A673 (cell line): ENCODE data around the gene HRH1. TPM values are rescaled to one million over a fixed set of nuclear protein-coding genes. Genes with fewer than 3 reads are reported as not detected.

Experiments used
- BruUV-seq: library from RNA; stranded (reverse); fragments of 400-500 nt; replicated peaks from 2 replicates; lab custom pipeline; 2021; lab: Mats Ljungman, UMichigan
- CTCF ChIA-PET: fragments of 300-600 bp; sonication (Branson Sonifier 250); formaldehyde crosslinking; loops from one replicate; lab custom pipeline; 2022; ENCODE audit warnings: antibody characterized with exemption; lab: Charles Lee
- POLR2A ChIA-PET: fragments of 300-600 bp; sonication (Branson Sonifier 250); formaldehyde crosslinking; loops from one replicate; lab custom pipeline; 2022; ENCODE audit warnings: antibody characterized with exemption; ENCODE audit not compliant: low non-redundant PET; lab: Charles Lee
- DNase-seq: peaks from one replicate; pipeline ENCODE4 v3.0.0-alpha.2; 2015; ENCODE audit warnings: low spot score
- H3K27ac ChIP-seq: fragments of 200-600 bp; sonication (generic); 2 replicates; pipeline ENCODE4 v1.5.1; 2016; ENCODE audit warnings: mixed run types, low read depth, mild to moderate bottlenecking, mixed read lengths, antibody characterized with exemption, low read length; ENCODE audit not compliant: poor library complexity, severe bottlenecking
- H3K27me3 ChIP-seq: fragments of 200-600 bp; sonication (generic); replicated peaks from 2 replicates; pipeline ENCODE4 v1.6.1; 2017; ENCODE audit warnings: mixed run types, low read depth, mild to moderate bottlenecking, mixed read lengths, antibody characterized with exemption, low read length; ENCODE audit not compliant: insufficient read depth, poor library complexity
- H3K36me3 ChIP-seq: fragments of 200-600 bp; sonication (generic); 2 replicates; pipeline ENCODE4 v1.6.1; 2016; ENCODE audit warnings: mixed run types, mild to moderate bottlenecking, mixed read lengths, antibody characterized with exemption, low read length; ENCODE audit not compliant: insufficient read depth, poor library complexity, severe bottlenecking
- H3K4me1 ChIP-seq: fragments of 200-600 bp; sonication (generic); 2 replicates; pipeline ENCODE4 v1.6.1; 2017; ENCODE audit warnings: mixed run types, mild to moderate bottlenecking, mixed read lengths, antibody characterized with exemption, low read length; ENCODE audit not compliant: insufficient read depth, poor library complexity, severe bottlenecking
- H3K4me3 ChIP-seq: fragments of 200-600 bp; sonication (generic); 2 replicates; pipeline ENCODE4 v1.5.1; 2016; ENCODE audit warnings: low read depth, mixed run types, mild to moderate bottlenecking, mixed read lengths, low read length; ENCODE audit not compliant: poor library complexity, severe bottlenecking
- H3K9me3 ChIP-seq: fragments of 200-600 bp; sonication (generic); 2 replicates; pipeline ENCODE4 v1.6.1; 2016; ENCODE audit warnings: mixed run types, low read depth, mild to moderate bottlenecking, mixed read lengths, antibody characterized with exemption, low read length; ENCODE audit not compliant: poor library complexity, severe bottlenecking
- EZH2 ChIP-seq: fragments of 200-600 bp; sonication (generic); IDR thresholded peaks from 2 replicates; pipeline ENCODE4 v1.6.1; 2017; ENCODE audit warnings: borderline replicate concordance, low read depth, mild to moderate bottlenecking, mixed read lengths, antibody characterized with exemption, low read length; ENCODE audit not compliant: poor library complexity, severe bottlenecking
- intact Hi-C: fragments of 100-400 bp; cut with micrococcal nuclease; formaldehyde crosslinking; loops from one replicate; pipeline ENCODE4 v1.10.0; 2022; ENCODE audit not compliant: unreplicated experiment
- total RNA-seq: library from RNA; stranded (reverse); gene quantifications from 2 replicates; pipeline ENCODE4 v1.2.3, GENCODE V29; 2021
- TF ChIP-seq, protein P1 (sequence below): fragments of 300-800, 200-600 bp; sonication (generic); conservative IDR thresholded peaks from 2 replicates; pipeline ENCODE4 v1.5.1; 2017; ENCODE audit warnings: low read depth, mild to moderate bottlenecking, antibody characterized with exemption, low read length, moderate library complexity, mixed read lengths

HRH1 gene
- total RNA-seq, 1 experiment from 2014 or later, result 0.92 TPM

DNA sequence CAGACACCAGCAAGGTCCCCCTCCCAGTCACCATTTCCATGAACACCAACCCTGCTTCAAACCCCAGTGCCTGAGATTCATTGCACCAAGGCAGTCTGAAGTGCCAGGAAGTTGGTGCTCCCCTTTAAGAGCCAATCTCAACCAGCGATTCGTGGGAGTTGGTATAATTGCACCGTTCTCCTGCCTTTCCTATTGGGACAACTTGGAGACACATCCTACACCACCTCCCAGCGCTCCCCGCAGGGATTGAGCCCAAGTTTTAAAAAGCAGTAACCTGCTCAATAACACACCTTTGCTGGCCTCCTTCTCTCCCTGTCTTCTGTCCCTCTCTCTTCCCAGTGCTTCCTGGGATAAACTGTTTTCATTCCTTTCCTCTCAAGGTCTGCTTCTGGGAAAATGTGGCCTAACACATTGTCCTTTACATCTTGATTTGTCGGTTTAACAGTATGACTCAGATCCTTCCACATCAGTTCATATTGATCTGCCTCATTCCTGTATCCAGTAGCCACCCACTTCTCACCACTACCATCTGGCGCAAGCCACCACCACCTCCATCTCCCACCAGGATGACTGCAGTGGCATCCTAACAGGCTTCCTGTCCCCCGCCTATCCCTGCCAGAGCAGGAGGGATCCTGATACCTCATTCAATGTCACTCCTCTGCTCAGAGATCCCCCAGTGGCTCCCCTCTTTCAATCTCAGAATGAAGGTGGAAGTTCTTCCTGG is 37.8 kb upstream of the HRH1 start:
- no TSS peak for BruUV-seq
- CTCF ChIA-PET, result no interaction called here
- DNase-seq, result no peak

GRCh38 chr3:11117591-11117990 is 36.7 kb upstream of the HRH1 start:
- H3K36me3 ChIP-seq, result no peaks in the 10 kb centered on the region
- H3K27ac ChIP-seq, result no peak overlapping the region
- no peaks in the 10 kb centered on the region for H3K4me1 ChIP-seq
- no peak for TF ChIP-seq EZH2
- TF ChIP-seq, protein P1, sequence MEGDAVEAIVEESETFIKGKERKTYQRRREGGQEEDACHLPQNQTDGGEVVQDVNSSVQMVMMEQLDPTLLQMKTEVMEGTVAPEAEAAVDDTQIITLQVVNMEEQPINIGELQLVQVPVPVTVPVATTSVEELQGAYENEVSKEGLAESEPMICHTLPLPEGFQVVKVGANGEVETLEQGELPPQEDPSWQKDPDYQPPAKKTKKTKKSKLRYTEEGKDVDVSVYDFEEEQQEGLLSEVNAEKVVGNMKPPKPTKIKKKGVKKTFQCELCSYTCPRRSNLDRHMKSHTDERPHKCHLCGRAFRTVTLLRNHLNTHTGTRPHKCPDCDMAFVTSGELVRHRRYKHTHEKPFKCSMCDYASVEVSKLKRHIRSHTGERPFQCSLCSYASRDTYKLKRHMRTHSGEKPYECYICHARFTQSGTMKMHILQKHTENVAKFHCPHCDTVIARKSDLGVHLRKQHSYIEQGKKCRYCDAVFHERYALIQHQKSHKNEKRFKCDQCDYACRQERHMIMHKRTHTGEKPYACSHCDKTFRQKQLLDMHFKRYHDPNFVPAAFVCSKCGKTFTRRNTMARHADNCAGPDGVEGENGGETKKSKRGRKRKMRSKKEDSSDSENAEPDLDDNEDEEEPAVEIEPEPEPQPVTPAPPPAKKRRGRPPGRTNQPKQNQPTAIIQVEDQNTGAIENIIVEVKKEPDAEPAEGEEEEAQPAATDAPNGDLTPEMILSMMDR, result no peak
- intact Hi-C loops, result no loop called here
- no peak for DNase-seq
- ChIA-PET CTCF (no interaction called here), POLR2A (no interaction called here)
- no TSS peak for BruUV-seq
- H3K9me3 ChIP-seq, result no peaks in the 10 kb centered on the region
- no peak overlapping the region for H3K4me3 ChIP-seq
- no peaks in the 10 kb centered on the region for H3K27me3 ChIP-seq

More for the DNA sequence above, 37.8 kb upstream of the HRH1 start:
- H3K4me1 ChIP-seq, result no peaks in the 10 kb centered on the region
- H3K27me3 ChIP-seq, result peaks cover 1% of the 10 kb centered on the region
- H3K27ac ChIP-seq, result no peak overlapping the region
- no peak overlapping the region for H3K4me3 ChIP-seq
- TF ChIP-seq EZH2, result no peak
- TF ChIP-seq, protein P1, result no peak
- H3K36me3 ChIP-seq, result no peaks in the 10 kb centered on the region
- intact Hi-C loops, result no loop called here
- POLR2A ChIA-PET, result no interaction called here
- no peaks in the 10 kb centered on the region for H3K9me3 ChIP-seq

DNA sequence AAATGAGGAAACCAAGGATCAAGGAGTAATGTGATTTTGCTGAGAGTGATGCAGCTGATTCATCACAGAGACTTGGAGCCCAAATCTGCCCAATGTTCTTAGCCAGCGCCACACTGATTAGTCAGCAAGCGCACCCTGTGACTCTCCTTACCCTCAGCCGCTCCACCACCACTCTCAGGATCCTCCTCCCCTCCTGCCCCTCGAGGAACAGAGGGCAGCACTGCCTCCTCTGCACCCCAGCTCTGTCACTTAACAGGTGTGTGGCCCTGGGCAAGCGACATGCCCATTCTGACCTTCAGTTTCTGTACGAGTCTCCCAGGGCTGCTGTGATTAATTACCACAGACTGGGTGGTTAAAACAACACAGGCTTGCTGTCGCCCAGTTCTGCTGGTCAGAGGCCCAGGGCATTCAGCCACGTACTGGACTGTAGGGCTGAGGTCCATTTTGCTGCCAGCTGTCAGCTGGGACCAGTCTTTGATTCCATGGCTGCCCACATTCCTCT is 36.1 kb upstream of the HRH1 start:
- POLR2A ChIA-PET, result no interaction called here
- Histone ChIP-seq H3K9me3 (no peaks in the 10 kb centered on the region), H3K36me3 (no peaks in the 10 kb centered on the region), H3K4me3 (no peak overlapping the region), H3K4me1 (no peaks in the 10 kb centered on the region), H3K27ac (no peak overlapping the region), H3K27me3 (no peaks in the 10 kb centered on the region)
- intact Hi-C loops, result no loop called here
- TF ChIP-seq EZH2, result no peak
- TF ChIP-seq, protein P1, result no peak
- CTCF ChIA-PET, result no interaction called here
- DNase-seq, result no peak
- BruUV-seq, result no TSS peak
